Thyroid gland (tissue), 4 donors: Measurements from ENCODE around the gene NR1H2.

ENCODE experiments used
- CTCF ChIP-seq, 6 experiments: fragments of 200-600 bp in 3 of 6; fragments of 450-650 bp in 3 of 6; sonication (generic) in 3 of 6; IDR thresholded peaks; one replicate each; pipeline ENCODE4 v1.5.1; 2016 to 2019; ENCODE audit warnings: antibody characterized with exemption in 6 of 6, mild to moderate bottlenecking in 2 of 6, inconsistent platforms in 1 of 6, moderate library complexity in 1 of 6
- POLR2A ChIP-seq, 2 donors: fragments of 450-650 bp; IDR thresholded peaks; one replicate each; pipeline ENCODE4 v1.6.1; 2017; ENCODE audit warnings: antibody characterized with exemption in 2 of 2, mild to moderate bottlenecking in 2 of 2, moderate library complexity in 1 of 2

DNA sequence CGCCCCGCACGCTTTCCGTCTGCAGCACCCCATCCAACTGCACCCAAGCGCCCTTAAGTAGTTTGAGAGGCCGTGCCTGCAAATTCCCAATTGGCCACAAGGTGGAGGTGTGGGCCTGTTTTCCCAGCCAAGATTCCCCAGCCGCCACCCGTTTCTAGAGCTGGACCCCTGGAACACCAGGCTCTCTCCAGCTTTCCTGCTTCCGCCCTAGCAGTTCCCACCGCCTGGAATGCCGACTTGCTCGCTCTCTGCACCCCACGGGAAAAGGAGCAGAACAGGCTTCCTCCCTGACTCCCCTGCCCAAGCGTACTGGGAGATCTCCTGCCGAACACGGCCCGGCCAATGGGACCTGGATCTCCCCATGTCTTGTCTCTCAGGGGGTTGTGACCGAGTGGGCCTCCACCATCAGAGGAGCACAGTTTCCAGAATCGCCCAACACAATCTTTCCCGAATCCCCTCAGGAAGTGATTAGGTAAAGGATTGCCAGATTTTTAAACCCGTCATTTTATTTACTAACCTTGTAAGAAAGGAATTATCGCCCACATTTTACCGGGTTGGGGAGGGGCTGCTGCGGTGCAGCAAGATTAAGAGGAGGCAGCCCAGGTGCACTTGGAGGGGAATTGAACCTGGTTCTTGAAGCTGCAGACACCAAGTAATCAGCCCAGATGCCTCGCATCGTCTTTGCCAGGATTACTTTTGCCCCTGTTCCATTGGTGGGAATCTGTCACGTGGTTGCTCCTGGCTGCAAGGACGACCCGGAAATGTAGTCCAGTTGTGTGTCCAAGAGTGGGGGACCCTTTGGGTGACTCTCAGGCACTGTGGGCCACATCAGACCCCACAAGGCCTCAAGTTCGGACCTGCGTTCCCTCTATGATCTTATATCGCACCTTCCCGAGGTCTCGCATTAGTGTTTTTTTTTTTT is 7.3 kb upstream of the NR1H2 start:
- TF ChIP-seq CTCF (IDR thresholded peaks at IDR 0.05) (peak; percentile 66 to 92 (median 88)), POLR2A (IDR thresholded peaks at IDR 0.05) (peak in 1 of 2 donors; percentile 25)
